Measurements from ENCODE around the gene CEACAM1.
A peak's percentile ranks its signal among the peaks of the same experiment; 100 is the strongest.
"Not testable (repeated sequence)": the region's sequence is repeated elsewhere in the genome, so short reads cannot be mapped to it uniquely, and the experiment has no call there.

The CEACAM1 gene

GRCh38 chr19:42528354-42529247 lies at the start of gene CEACAM1:
CEACAM1 (minus strand) TSS chr19:42528481; CDS start chr19:42528374, 107 bp downstream.
- no peak for DNase-seq

- no peak for DNase-seq
Observed at GRCh38 chr19:42577016-42577415, 48.7 kb upstream of the CEACAM1 start.

- no peak for DNase-seq
Observed at GRCh38 chr19:42576241-42576640, 48.0 kb upstream of the CEACAM1 start.

GRCh38 chr19:42573642-42574041 lies 45.4 kb upstream of the CEACAM1 start:
- no peak for DNase-seq

- DNase-seq: no peak
Observed at GRCh38 chr19:42571116-42571515, 42.8 kb upstream of the CEACAM1 start.

GRCh38 chr19:42569193-42569592 lies 40.9 kb upstream of the CEACAM1 start:
- DNase-seq: no peak

- peak; percentile 20 for DNase-seq
Observed at GRCh38 chr19:42568006-42568405, 39.7 kb upstream of the CEACAM1 start.

- no peak for DNase-seq
Observed at GRCh38 chr19:42567567-42567966, 39.3 kb upstream of the CEACAM1 start.

GRCh38 chr19:42563352-42564210 lies 35.3 kb upstream of the CEACAM1 start:
- DNase-seq: no peak

GRCh38 chr19:42561512-42561911 lies 33.2 kb upstream of the CEACAM1 start:
- DNase-seq: no peak

- DNase-seq: no peak
Observed at GRCh38 chr19:42560731-42561130, 32.5 kb upstream of the CEACAM1 start.

- DNase-seq: no peak
Observed at GRCh38 chr19:42558450-42559150, 30.3 kb upstream of the CEACAM1 start.

- DNase-seq: not testable (repeated sequence)
Observed at GRCh38 chr19:42557386-42557871, 29.1 kb upstream of the CEACAM1 start.

- DNase-seq: peak; percentile 53
Observed at GRCh38 chr19:42555801-42556200, 27.5 kb upstream of the CEACAM1 start.

- DNase-seq: peak; percentile 53
Observed at GRCh38 chr19:42555317-42555716, 27.0 kb upstream of the CEACAM1 start.

GRCh38 chr19:42554046-42554575 lies 25.8 kb upstream of the CEACAM1 start:
- no peak for DNase-seq

GRCh38 chr19:42553292-42554045 lies 25.2 kb upstream of the CEACAM1 start:
- no peak for DNase-seq

GRCh38 chr19:42552086-42553065 lies 24.1 kb upstream of the CEACAM1 start:
- DNase-seq: no peak

- DNase-seq: not testable (repeated sequence)
Observed at GRCh38 chr19:42550521-42550920, 22.2 kb upstream of the CEACAM1 start.

- not testable (repeated sequence) for DNase-seq
Observed at GRCh38 chr19:42549067-42549466, 20.8 kb upstream of the CEACAM1 start.

- DNase-seq: no peak
Observed at GRCh38 chr19:42548552-42548951, 20.3 kb upstream of the CEACAM1 start.

All from KG1 (cell line).